DMS53 (cell line): ENCODE measurements around the gene BRICD5.
"Not testable (repeated sequence)": the region's sequence is repeated elsewhere in the genome, so short reads cannot be mapped to it uniquely, and the experiment has no call there.

Experiments used
- DNase-seq: peaks from one replicate; lab custom pipeline; 2025; lab: John Stamatoyannopoulos, UW

BRICD5 gene

DNA sequence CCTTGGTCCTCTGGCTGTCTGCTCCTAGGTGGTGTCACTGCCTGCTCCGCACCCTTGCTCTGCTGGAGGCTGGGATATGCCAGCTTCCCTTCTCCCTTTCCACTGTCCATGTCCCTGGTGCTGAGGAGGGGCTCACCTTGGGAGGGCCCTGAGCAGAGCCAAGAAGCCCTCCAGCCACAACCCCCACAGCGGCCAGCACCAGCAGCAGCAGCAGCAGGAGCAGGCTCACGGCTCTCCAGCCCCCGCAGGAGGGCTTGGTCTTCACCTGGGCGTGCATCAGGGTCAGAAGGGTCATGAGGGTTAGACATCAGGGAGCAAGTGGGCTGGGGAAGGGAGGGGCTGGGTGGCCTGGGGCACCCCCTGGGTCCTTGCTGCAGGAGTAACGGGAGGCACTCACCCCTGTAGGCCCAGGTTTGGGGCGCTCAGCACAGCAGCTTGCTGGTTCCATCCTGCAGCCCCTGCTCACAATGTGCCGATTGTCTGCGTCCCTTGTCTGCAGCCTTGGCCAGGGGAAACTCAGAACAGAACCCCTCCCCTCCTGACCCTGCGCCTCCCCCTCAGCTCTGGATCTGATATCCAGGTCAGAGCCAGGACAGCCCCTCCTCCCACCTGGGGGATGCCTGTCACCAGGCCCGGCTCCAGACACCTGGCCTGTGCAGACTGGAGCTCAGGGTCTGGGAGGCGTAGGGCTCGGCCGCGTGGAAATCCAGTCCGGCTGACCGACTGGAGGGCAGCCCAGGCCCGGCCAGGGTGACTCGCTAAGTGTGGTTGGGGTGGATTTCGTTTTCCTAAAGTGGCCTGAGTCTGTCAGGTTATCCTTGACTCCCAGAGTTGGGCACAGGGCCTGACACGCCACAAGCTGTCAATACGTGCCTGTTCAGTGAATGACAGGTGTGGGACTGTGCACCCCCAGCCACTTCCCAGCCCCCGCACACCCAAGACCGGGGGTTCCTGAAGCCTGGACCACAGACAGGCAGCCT lies at the start of gene BRICD5:
TSS of gene BRICD5 (minus strand) at position 478 of the 980 bp plus-strand sequence. CDS start at position 448, 30 bp downstream.
- DNase-seq = no peak

DNA sequence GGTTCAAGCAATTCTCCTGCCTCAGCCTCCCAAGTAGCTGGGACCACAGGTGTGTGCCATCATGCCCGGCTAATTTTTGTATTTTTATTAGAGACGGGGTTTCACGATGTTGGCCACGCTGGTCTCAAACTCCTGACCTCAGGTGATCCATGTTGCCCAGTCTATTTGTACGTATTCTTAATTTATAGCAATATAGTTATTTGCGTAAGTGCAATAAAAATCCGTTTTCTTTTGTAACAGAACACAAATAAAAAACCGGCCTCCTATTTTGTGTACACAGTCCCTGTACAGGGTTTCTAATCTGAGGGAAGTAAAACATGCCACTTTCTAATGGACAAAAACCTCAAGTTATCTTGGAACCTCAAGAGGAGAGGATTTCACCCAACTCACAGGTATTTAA lies 49.6 kb upstream of the BRICD5 start:
- DNase-seq = no peak

GRCh38 chr16:2258530-2258929 lies 47.9 kb upstream of the BRICD5 start:
- not testable (repeated sequence) for DNase-seq

GRCh38 chr16:2257726-2258125 lies 47.1 kb upstream of the BRICD5 start:
- no peak for DNase-seq

- no peak for DNase-seq
Measured at GRCh38 chr16:2256531-2257140, 46.0 kb upstream of the BRICD5 start.

- DNase-seq = no peak
Measured at GRCh38 chr16:2253293-2253692, 42.6 kb upstream of the BRICD5 start.

DNA sequence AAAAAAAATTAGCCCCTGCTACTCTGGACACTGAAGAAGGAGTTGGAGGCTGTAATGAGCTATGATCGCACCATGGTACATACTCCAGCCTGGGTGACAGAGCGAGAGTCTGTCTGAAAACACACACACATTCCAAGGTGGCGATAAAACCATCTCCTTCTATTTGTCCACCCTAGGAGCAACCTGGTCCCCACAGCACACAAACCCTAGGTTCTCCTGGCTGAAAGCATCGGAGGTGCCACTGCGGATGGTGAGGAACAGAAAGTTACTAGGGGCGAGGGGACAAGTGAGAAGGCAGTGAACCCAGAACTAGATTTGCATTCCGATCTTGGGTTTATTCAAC lies 42.1 kb upstream of the BRICD5 start:
- DNase-seq = peak; percentile 34

- DNase-seq = peak; percentile 97
Measured at GRCh38 chr16:2251296-2252111, 40.8 kb upstream of the BRICD5 start, which contains the start of gene ECI1. TSS of gene ECI1 (minus strand) at chr16:2251587. CDS start at chr16:2251566, 21 bp downstream.

- peak; percentile 72 for DNase-seq
Measured at GRCh38 chr16:2250652-2251295, 40.1 kb upstream of the BRICD5 start.

- DNase-seq = no peak
Measured at GRCh38 chr16:2246301-2246885, 35.7 kb upstream of the BRICD5 start.

DNA sequence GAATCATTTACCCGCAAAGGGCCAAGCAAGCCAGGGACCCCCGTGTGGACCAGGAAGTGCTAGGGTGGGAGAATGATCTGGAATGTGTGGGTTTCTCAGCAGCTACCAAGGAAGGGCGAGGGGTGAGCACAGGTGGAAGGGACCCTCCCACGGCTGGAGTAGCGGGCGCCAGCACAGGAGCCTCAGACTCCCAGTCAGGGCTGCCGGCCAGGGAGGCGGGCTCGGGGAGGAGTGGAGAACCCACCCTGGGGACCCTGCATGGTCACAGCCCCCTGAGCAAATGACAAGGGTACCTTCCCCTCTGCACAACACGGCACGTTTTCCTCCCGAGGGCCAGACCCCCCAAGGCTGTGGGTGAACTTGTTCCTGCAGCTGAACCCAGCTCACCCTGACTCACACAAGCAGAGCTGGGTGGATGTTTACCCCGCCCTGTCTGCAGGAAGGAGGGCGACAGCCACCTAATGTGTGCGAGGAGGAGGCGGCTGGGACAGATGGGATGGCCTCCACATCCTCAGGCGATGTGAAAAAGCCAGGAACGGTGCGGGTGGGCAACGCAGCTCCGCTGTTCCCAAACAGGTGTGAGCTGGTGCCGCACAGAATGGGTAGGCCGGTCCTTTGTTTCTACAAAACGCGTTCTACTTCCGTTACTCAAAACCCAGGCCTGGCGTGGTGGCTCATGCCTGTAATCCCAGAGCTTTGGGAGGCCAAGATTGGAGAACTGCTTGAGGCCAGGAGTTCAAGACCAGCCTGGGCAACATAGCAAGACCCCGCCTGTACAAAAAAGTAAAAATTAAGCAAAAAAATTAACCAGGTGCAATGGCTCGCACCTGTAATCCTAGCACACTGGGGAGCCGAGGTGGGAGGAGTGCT lies 34.5 kb upstream of the BRICD5 start:
- no peak for DNase-seq

DNA sequence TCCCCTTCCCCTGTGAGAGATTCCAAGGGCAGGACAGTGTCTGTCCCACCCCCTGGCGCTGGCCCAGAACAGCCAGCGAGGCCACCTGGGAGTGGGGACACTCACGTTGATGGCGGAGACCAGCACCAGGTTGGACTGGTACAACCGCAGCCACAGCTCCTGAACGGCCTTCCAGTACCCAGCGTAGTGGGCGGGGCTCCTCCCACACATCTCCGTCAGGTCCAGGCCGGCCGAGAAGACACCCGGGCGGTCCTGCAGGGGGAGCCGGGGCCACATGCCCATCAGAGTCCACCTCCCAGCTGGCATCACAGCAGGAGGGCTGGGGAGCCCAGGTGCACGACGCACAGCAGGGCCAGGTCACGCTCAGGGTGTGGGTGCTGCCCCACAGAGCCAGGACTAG lies 33.6 kb upstream of the BRICD5 start:
- peak; percentile 19 for DNase-seq

DNA sequence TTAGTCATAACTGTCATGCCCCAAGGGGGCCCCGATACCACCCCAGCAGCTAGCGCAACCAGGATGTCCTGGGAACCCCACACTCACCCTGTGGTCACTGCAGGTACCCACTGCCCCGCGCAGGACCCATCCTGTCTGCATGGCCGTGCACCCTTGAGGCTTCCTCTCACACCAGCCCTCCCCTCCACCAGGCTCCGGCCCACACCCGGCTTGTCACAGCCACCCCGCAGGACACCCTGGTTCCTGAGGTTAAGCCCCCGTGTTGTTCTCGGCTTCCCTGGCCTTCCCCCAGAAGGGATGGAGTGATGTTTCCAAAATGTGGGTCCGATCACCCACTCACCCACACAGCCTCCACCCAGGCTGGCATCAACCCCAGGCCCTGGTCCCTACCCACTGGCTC lies 33.1 kb upstream of the BRICD5 start:
- DNase-seq = no peak

DNA sequence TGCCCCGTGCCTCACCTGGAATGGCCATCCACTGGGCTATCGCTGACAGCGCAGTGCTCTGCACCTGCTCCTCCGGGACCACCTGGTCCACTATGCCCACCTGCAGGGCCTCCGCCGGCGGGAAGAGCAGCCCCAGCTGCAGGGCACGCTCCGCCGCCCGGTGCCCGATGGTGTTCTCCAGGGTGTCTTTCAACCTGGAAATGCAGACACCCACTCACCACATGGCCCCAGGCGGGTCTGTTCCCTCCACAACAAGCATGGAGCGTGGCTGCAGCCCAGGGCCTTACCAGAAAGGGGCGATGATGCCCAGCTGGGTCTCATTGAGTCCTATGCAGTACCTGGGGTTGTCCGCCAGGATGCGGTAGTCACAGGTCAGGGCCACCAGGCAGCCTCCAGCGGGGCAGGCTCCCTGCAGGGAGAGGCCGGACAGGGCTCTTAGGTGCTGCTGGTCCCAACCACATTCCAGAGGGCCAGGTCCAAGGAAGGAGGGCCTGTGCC lies 32.4 kb upstream of the BRICD5 start:
- DNase-seq = peak; percentile 33

- DNase-seq = no peak
Measured at GRCh38 chr16:2242598-2242997, 31.9 kb upstream of the BRICD5 start.

GRCh38 chr16:2240331-2240730 lies 29.7 kb upstream of the BRICD5 start:
- not testable (repeated sequence) for DNase-seq

DNA sequence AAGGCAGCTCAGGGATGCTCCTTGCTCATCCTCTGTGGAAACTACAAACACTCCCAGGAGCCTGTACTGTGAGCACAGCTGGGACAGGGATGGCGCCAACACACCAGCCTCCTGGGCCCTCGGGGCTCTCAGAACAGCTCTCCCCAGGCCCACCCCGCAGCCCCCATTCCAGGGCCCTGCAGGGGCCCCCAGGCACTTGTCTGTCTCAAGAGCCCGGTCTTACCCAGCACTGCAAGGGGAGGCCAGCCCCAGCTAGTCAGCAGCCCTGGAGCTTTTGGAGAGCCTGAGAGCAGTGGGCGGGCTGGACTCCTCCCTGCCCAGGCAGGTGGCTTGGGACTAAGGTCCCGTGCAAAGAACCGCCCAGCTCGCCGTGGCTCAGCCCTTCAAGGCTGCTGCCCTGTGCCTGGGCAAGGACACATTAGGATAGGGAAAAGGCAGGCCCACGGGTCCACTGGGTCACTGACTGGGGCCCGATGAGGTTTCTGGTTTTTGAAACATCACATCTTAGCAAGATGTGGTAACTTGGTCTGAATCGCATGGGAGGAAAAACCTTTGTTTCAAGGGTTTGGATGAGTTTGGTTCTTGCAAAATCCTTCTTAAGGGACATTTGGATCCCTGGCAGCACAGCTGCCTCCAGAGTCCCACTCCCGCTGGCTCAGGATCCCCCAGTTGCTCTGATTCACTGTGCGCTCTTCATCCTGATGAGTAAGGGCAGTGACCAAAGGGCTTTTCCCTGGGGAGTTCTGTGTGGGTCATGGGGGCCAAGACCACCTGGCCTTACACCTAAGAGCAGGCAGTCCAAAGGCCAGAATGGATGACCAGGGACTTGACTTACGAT lies 28.4 kb upstream of the BRICD5 start:
- peak; percentile 82 for DNase-seq

DNA sequence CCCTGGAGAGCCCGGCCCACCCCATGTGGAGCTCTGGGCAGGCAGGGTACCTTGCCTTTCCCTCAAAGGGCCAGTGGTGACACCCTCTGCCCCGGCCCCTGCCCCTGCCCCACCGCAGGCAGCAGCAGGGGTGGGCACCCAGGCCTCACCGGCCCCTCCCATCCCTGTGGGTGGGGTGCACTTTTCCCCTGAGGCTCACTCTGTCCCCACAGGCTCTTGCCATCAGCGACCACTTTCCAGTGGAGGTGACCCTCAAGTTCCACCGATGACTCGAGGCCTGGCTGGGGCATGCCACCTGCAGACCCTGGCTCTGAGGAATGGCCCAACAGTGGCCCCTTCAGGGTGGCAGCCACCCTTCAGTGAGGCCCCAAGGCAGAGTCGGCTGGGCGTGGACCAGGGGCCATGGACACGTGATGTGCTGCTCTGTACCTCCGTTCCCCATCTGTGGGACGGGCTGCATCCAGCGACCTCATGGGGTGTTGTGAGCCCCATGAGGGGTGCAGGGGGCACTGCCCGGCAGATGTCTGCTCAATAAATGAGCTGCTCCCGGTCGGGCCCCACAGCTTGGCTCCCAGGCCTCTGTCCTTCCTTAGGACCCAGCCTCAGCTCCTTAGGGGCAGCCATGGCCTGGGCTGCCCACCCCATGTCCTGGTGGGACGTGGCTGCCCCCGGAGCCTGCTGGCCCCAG lies 27.6 kb upstream of the BRICD5 start:
- DNase-seq = peak; percentile 20
